HEK293 (cell line): Measurements from ENCODE around the gene GPX4.

ENCODE experiments used
- SP3 ChIP-seq: fragments of 450-650 bp; formaldehyde crosslinking; IDR thresholded peaks from 2 replicates; pipeline ENCODE4 v1.5.1; 2016; ENCODE audit warnings: missing biosample characterization, missing genetic modification characterization
- ZNF138 ChIP-seq: fragments of 450-650 bp; formaldehyde crosslinking; IDR thresholded peaks from 2 replicates; pipeline ENCODE4 v1.5.1; 2016; ENCODE audit warnings: missing biosample characterization, missing genetic modification characterization, borderline replicate concordance
- ZNF777 ChIP-seq: fragments of 450-650 bp; formaldehyde crosslinking; IDR thresholded peaks from 2 replicates; pipeline ENCODE4 v1.5.1; 2017; ENCODE audit warnings: missing biosample characterization, missing genetic modification characterization, borderline replicate concordance
- TF ChIP-seq, protein P1 (sequence below): fragments of 450-650 bp; formaldehyde crosslinking; IDR thresholded peaks from 2 replicates; pipeline ENCODE4 v1.5.1; 2016; ENCODE audit warnings: missing biosample characterization, missing genetic modification characterization

DNA sequence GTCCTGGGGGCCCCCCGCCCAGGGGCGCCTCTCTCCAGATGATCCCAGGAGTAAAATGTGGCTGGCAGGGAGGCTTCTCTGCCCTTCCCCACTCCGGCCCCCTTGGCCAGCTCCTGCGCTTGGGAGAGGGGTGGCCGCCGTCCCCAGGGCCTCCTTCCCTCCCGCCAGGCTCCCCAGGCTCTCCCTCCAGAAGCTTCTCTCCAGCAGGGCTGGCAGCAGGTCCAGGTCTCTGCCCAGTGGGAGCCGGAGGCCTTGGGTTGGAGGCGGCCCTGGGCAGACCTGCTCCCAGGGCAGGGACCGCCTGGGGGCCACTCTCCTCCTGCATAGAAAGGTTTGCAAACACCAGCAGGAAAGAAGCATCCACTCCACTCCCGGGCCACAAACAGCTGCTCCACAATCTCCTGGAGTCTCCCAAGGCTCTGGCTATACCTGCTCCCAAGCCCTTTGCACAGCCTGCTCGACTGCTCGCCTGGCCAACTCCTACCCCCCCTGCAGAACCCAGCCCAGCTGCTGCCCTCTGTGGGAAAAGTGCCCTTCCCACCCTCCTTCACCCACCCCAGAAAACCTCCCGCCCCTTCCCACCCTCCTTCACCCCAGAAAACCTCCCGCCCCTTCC is 44.2 kb downstream of the GPX4 start:
- TF ChIP-seq, protein P1, sequence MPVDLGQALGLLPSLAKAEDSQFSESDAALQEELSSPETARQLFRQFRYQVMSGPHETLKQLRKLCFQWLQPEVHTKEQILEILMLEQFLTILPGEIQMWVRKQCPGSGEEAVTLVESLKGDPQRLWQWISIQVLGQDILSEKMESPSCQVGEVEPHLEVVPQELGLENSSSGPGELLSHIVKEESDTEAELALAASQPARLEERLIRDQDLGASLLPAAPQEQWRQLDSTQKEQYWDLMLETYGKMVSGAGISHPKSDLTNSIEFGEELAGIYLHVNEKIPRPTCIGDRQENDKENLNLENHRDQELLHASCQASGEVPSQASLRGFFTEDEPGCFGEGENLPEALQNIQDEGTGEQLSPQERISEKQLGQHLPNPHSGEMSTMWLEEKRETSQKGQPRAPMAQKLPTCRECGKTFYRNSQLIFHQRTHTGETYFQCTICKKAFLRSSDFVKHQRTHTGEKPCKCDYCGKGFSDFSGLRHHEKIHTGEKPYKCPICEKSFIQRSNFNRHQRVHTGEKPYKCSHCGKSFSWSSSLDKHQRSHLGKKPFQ (tag by site-specific recombination): no peak
- TF ChIP-seq ZNF138 (tag by site-specific recombination) (no peak), ZNF777 (tag by site-specific recombination) (no peak), SP3 (tag by site-specific recombination) (no peak)
